Heart left ventricle (tissue), 16 donors: ENCODE results near the gene VAMP5. TPM values are rescaled to one million over a fixed set of nuclear protein-coding genes. Genes with fewer than 3 reads are reported as not detected.

Experiments used
- ATAC-seq, 4 donors: fragments of 200-7000 bp; cut with Tn5 transposase; one replicate each; pipeline ENCODE4 v1.9.1; 2020 to 2022; ENCODE audit warnings: moderate library complexity in 4 of 4, mild to moderate bottlenecking in 3 of 4, moderate number of reproducible peaks in 1 of 4
- DNase-seq, 5 donors: peaks; one replicate each; pipeline ENCODE4 v3.0.0-alpha.2; 2020
- H3K27ac ChIP-seq, 12 donors: fragments of 200-600 bp; sonication (generic) in 4 of 12; one replicate each; pipeline versions ENCODE4 v1.5.0 to v1.8.0; 2016 to 2022; ENCODE audit warnings: mild to moderate bottlenecking in 2 of 12
- H3K27me3 ChIP-seq, 9 donors: fragments of 200-600 bp; sonication (generic) in 2 of 9; one replicate each; pipeline versions ENCODE4 v1.5.1 to v1.8.0; 2016 to 2022; ENCODE audit warnings: mild to moderate bottlenecking in 3 of 9
- H3K36me3 ChIP-seq, 9 donors: fragments of 200-600 bp; sonication (generic) in 2 of 9; one replicate each; pipeline versions ENCODE4 v1.5.0 to v1.8.0; 2018 to 2022; ENCODE audit warnings: mild to moderate bottlenecking in 2 of 9
- H3K4me1 ChIP-seq, 12 donors: fragments of 200-600 bp; sonication (generic) in 4 of 12; one replicate each; pipeline versions ENCODE4 v1.5.0 to v1.8.0; 2016 to 2022; ENCODE audit warnings: mild to moderate bottlenecking in 3 of 12
- H3K4me3 ChIP-seq, 12 donors: fragments of 200-600 bp; sonication (generic) in 4 of 12; one replicate each; pipeline versions ENCODE4 v1.5.0 to v1.8.0; 2017 to 2022; ENCODE audit warnings: mild to moderate bottlenecking in 9 of 12, moderate library complexity in 4 of 12
- H3K9me3 ChIP-seq, 12 donors: fragments of 200-600 bp; sonication (generic) in 4 of 12; one replicate each; pipeline versions ENCODE4 v1.5.0 to v1.8.0; 2016 to 2022; ENCODE audit warnings: mild to moderate bottlenecking in 1 of 12
- POLR2A ChIP-seq, 2 donors: fragments of 450-650 bp; IDR thresholded peaks; one replicate each; pipeline ENCODE4 v1.6.1; 2017; ENCODE audit warnings: antibody characterized with exemption in 2 of 2, mild to moderate bottlenecking in 2 of 2, moderate library complexity in 2 of 2
- WGBS, 4 donors: extraction: QIAGEN DNeasy Blood & Tissue Kit in 2 of 4; methylation state at CpG; one replicate each; pipeline versions ENCODE4 v1.1.5 to v1.1.7; 2013 to 2018; 5-methylcytosine and 5-hydroxymethylcytosine counted together
- intact Hi-C, 10 donors: fragments of 100-400 bp; cut with DNase I; formaldehyde crosslinking; loops; one replicate each; pipeline versions ENCODE4 v1.11.1 to v1.14.2; 2022
- long read RNA-seq, 3 donors: library from polyadenylated mRNA; unstranded; transcript quantifications; one replicate each; pipeline ENCODE4 v2.0.0, GENCODE V29; 2020 to 2021
- polyA plus RNA-seq, 2 donors: library from polyadenylated mRNA; stranded (reverse); fragments of 200-250 nt; gene quantifications; one replicate each; pipeline ENCODE4 v1.2.3, GENCODE V29; 2013
- total RNA-seq, 9 donors: library from RNA; depleted of rRNA in 2 of 9; stranded (reverse); fragments of >200 nt in 2 of 9; fragmentation: NEBNext Ultra II Directional in 3 of 9; extraction: Animal tissue kit (Norgen Biotek cat#: 25700) in 3 of 9; gene quantifications; one replicate each; pipeline versions ENCODE4 v1.1.0 to v1.2.4, GENCODE V29; 2016 to 2023
- TF ChIP-seq, protein P1 (sequence below), 12 donors: fragments of 200-600 bp; sonication (generic) in 4 of 12; IDR thresholded peaks; one replicate each; pipeline versions ENCODE4 v1.5.0 to v1.8.0; 2018 to 2022; ENCODE audit warnings: antibody characterized with exemption in 12 of 12, mild to moderate bottlenecking in 5 of 12
- donor health status: ischemic (EF 13 %, LVEDD 7.1; RV severe dilation, severe dysfunction).
- donor health status: healthy with polysubstance abuse.
- donor health status: DM: no; HTN: yes; CAD: no.
- donor health status: DM: no; HTN: no; CAD: no.
- donor health status: ischemic (EF 25% LVEDD 6.9; RV normal size, moderate dysfunction).
- donor health status: ischemic (EF 25% LVEDD 5.7; RV mildly dilated, moderate dysfunction).
- donor health status: healthy.
- donor health status: DM: yes; HTN: yes; CAD: no.
- donor health status: ischemic (EF 35%, LVEDD 5.7; RV mildly dilated, moderate dysfunction).
- donor health status: nonischemic (EF 11% LVEDD 7.7; RV severe dilation, severe dysfunction).
- donor health status: DM: yes; HTN: yes; CAD: no.
- donor health status: PGD.
- donor health status: ischemic (EF 29% LVEDD 5.4; RV normal size, mild dysfunction).
- donor health status: nonischemic (EF 23%, LVEDD 6.1; RV moderate dilation, normal function).

Gene VAMP5, protein sequence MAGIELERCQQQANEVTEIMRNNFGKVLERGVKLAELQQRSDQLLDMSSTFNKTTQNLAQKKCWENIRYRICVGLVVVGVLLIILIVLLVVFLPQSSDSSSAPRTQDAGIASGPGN
- total RNA-seq, result 100 to 1,000 TPM in 1 of 9 donors, 10 to 100 TPM in 8; 21.0 to 186 (median 36.6) TPM
- polyA plus RNA-seq, result 10 to 100 TPM; 65.4 to 81.9 TPM
- long read RNA-seq, donor 1, transcript VAMP5-201 (3 exons, 689 nt), result major isoform, 22 of 25 reads
- long read RNA-seq, donor 1, partial matches to known transcripts, result 0 of 25 reads
- long read RNA-seq, donor 1, other reads (novel, unspliced or antisense), result 2 of 25 reads
- long read RNA-seq, donor 2, transcript VAMP5-201 (3 exons, 689 nt), result major isoform, 13 of 16 reads
- long read RNA-seq, donor 2, partial matches to known transcripts, result 0 of 16 reads
- long read RNA-seq, donor 2, other reads (novel, unspliced or antisense), result 3 of 16 reads
- long read RNA-seq, donor 3, transcript VAMP5-201 (3 exons, 689 nt), result major isoform, 24 of 28 reads
- long read RNA-seq, donor 3, partial matches to known transcripts, result 0 of 28 reads
- long read RNA-seq, donor 3, other reads (novel, unspliced or antisense), result 4 of 28 reads

DNA sequence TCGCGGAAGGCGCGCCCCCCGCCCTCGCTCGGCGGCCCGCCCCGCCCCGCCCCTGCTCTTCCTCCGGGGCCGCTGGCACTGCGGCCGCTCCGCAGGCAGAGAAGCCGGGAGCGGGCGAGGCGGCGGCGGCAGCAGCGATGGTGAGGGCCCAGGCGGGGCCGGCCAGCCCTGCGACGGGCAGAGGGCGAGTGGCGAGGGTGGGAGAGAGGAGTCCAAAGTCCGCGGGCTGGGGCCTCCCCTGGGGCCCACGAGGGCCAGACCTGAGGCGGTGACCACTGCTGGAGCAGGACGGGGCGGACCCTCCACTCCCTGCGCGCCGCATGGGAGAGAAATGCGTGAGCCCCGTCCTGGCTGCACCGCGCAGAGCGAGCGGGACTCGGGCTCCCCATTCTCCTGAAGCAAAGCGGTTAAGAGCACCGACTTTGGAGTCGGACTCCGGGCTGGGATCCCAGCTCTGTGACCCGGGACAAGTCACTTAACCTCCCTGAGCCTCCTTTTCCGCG, at the start of gene VAMP5:
TSS of gene VAMP5 (plus strand) at position 78 of the 503 bp plus-strand sequence. CDS start at position 138, 60 bp downstream.
- Histone ChIP-seq H3K27me3 (no peaks in the 10 kb centered on the region), H3K9me3 (no peaks in the 10 kb centered on the region), H3K4me1 (peaks cover 7 to 90% (median 58%) of the 10 kb centered on the region in 12 donors), H3K36me3 (peaks cover 0 to 11% (median 0%) of the 10 kb centered on the region in 9 donors), H3K4me3 (peak within 1 kb of the TSS; percentile 50 to 90 (median 74)), H3K27ac (peak within 1 kb of the TSS; percentile 87 to 97 (median 94))
- intact Hi-C loops, result no loop called here
- ATAC-seq, result peak; percentile 30 to 65 (median 54)
- TF ChIP-seq, protein P1, sequence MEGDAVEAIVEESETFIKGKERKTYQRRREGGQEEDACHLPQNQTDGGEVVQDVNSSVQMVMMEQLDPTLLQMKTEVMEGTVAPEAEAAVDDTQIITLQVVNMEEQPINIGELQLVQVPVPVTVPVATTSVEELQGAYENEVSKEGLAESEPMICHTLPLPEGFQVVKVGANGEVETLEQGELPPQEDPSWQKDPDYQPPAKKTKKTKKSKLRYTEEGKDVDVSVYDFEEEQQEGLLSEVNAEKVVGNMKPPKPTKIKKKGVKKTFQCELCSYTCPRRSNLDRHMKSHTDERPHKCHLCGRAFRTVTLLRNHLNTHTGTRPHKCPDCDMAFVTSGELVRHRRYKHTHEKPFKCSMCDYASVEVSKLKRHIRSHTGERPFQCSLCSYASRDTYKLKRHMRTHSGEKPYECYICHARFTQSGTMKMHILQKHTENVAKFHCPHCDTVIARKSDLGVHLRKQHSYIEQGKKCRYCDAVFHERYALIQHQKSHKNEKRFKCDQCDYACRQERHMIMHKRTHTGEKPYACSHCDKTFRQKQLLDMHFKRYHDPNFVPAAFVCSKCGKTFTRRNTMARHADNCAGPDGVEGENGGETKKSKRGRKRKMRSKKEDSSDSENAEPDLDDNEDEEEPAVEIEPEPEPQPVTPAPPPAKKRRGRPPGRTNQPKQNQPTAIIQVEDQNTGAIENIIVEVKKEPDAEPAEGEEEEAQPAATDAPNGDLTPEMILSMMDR (IDR thresholded peaks at IDR 0.05), result no peak
- TF ChIP-seq POLR2A (IDR thresholded peaks at IDR 0.05), result peak in 1 of 2 donors; percentile 75
- DNase-seq, result peak; percentile 44 to 76 (median 63)
- WGBS, 4 donors, result 5 to 7% (median 7%) methylated on average over 37 to 52 of the region's 52 CpGs

DNA sequence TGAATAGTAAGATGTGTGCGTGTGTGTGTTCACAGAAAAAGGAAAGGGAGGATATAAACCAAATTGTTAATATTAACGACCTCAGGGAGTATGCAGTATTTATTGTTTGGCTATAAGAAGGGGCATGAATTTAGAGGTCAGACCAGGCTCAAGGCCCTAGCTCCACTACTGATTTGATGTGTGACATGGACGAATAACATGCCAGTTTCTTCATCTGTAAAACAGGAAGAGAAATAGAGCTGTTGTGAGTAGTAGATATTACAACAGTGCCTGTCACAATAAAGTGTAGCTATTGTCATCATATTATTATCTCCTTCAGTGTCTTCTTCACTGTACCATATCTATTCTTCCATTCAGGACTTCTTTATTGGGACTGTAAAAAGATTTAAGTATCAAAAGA, 49.4 kb upstream of the VAMP5 start:
- Histone ChIP-seq H3K4me3 (no peak overlapping the region), H3K4me1 (peaks cover 0 to 18% (median 10%) of the 10 kb centered on the region in 12 donors), H3K9me3 (no peaks in the 10 kb centered on the region), H3K27me3 (no peaks in the 10 kb centered on the region), H3K27ac (peak overlapping the region in 2 of 12 donors; percentile 11 to 99), H3K36me3 (no peaks in the 10 kb centered on the region)
- 65 to 85% (median 76%) methylated on average over 3 of the region's 3 CpGs for WGBS, 4 donors
- TF ChIP-seq, protein P1 (IDR thresholded peaks at IDR 0.05), result no peak
- no peak for TF ChIP-seq POLR2A (IDR thresholded peaks at IDR 0.05)
- DNase-seq (no peak), ATAC-seq (no peak)
- intact Hi-C loops, result loop anchor here in 5 of 10 donors (5.0 kb wide), 2 partner anchors 33 to 98 kb away; no protein-coding TSS in a partner anchor

DNA sequence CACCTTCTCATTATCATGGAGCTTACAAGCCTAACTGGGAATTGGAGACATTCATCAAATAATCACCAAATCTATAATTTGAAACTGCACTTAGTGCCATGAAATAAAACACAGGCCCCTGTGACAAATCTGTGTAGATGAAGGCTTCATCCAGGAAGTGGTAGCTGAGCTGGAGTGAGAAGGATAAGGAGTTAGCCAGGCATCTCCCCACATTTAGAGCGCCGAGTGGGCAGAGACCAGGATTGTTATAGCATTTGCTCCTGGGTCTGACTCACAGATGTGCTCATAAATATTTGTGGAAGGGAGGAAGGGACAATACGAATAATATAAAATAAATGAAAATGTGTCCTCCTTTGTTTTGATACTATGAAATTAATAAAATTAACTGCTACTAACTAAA, 47.8 kb upstream of the VAMP5 start:
- WGBS, 4 donors, result 85 to 87% (median 86%) methylated on average over 3 of the region's 3 CpGs
- Histone ChIP-seq H3K27me3 (no peaks in the 10 kb centered on the region), H3K27ac (peak overlapping the region in 4 of 12 donors; percentile 98 to 100 (median 99)), H3K4me1 (peaks cover 0 to 33% (median 21%) of the 10 kb centered on the region in 12 donors), H3K9me3 (no peaks in the 10 kb centered on the region), H3K36me3 (peaks cover 0 to 14% (median 7%) of the 10 kb centered on the region in 9 donors), H3K4me3 (no peak overlapping the region)
- TF ChIP-seq, protein P1 (IDR thresholded peaks at IDR 0.05), result no peak
- no peak for TF ChIP-seq POLR2A (IDR thresholded peaks at IDR 0.05)
- ATAC-seq (no peak), DNase-seq (no peak)
- intact Hi-C loops, result loop anchor here in 5 of 10 donors (5.0 kb wide), 2 partner anchors 34 to 99 kb away; no protein-coding TSS in a partner anchor
